GM18498 (cell line): ENCODE data around the gene CTRL.
"Not testable (repeated sequence)": the region's sequence is repeated elsewhere in the genome, so short reads cannot be mapped to it uniquely, and the experiment has no call there.

ENCODE experiments used
- ATAC-seq: cut with Tn5 transposase; IDR thresholded peaks from one replicate; pipeline ENCODE4 v1.9.1; 2021; ENCODE audit warnings: mild to moderate bottlenecking, moderate library complexity; ENCODE audit not compliant: unreplicated experiment

CTRL gene

GRCh38 chr16:67931712-67932461, at the start of gene CTRL:
TSS of gene CTRL (minus strand) at chr16:67931862. CDS start at chr16:67931852, 10 bp downstream.
- ATAC-seq: no peak

GRCh38 chr16:67979955-67980678, 48.5 kb upstream of the CTRL start, which contains the start of gene DPEP3:
TSS of gene DPEP3 (minus strand) at chr16:67980499. CDS start at chr16:67980380, 119 bp downstream.
- ATAC-seq: no peak

- no peak for ATAC-seq
Observed at GRCh38 chr16:67977469-67978227, 46.0 kb upstream of the CTRL start.

GRCh38 chr16:67977005-67977404, 45.3 kb upstream of the CTRL start:
- no peak for ATAC-seq

- no peak for ATAC-seq
Observed at GRCh38 chr16:67976205-67976604, 44.5 kb upstream of the CTRL start.

- ATAC-seq: no peak
Observed at GRCh38 chr16:67975321-67976105, 43.9 kb upstream of the CTRL start.

- ATAC-seq: not testable (repeated sequence)
Observed at GRCh38 chr16:67972285-67972684, 40.6 kb upstream of the CTRL start.

- no peak for ATAC-seq
Observed at GRCh38 chr16:67971111-67971510, 39.4 kb upstream of the CTRL start.

- peak; percentile 9 for ATAC-seq
Observed at GRCh38 chr16:67969254-67970039, 37.8 kb upstream of the CTRL start.

GRCh38 chr16:67968400-67969253, 37.0 kb upstream of the CTRL start, which contains the start of gene SLC12A4:
TSS of gene SLC12A4 (minus strand) at chr16:67968637. CDS start at chr16:67968553, 84 bp downstream.
- peak; percentile 82 for ATAC-seq

- ATAC-seq: peak; percentile 35
Observed at GRCh38 chr16:67967958-67968399, 36.3 kb upstream of the CTRL start.

- peak; percentile 9 for ATAC-seq
Observed at GRCh38 chr16:67967183-67967957, 35.7 kb upstream of the CTRL start.

GRCh38 chr16:67966549-67967182, 35.0 kb upstream of the CTRL start:
- no peak for ATAC-seq

- ATAC-seq: no peak
Observed at GRCh38 chr16:67965668-67966548, 34.2 kb upstream of the CTRL start.

GRCh38 chr16:67964477-67965131, 32.9 kb upstream of the CTRL start:
- no peak for ATAC-seq
